ENCODE results near the gene FBXO36.
"Not testable (repeated sequence)": the region's sequence is repeated elsewhere in the genome, so short reads cannot be mapped to it uniquely, and the experiment has no call there.

FBXO36 gene

DNA sequence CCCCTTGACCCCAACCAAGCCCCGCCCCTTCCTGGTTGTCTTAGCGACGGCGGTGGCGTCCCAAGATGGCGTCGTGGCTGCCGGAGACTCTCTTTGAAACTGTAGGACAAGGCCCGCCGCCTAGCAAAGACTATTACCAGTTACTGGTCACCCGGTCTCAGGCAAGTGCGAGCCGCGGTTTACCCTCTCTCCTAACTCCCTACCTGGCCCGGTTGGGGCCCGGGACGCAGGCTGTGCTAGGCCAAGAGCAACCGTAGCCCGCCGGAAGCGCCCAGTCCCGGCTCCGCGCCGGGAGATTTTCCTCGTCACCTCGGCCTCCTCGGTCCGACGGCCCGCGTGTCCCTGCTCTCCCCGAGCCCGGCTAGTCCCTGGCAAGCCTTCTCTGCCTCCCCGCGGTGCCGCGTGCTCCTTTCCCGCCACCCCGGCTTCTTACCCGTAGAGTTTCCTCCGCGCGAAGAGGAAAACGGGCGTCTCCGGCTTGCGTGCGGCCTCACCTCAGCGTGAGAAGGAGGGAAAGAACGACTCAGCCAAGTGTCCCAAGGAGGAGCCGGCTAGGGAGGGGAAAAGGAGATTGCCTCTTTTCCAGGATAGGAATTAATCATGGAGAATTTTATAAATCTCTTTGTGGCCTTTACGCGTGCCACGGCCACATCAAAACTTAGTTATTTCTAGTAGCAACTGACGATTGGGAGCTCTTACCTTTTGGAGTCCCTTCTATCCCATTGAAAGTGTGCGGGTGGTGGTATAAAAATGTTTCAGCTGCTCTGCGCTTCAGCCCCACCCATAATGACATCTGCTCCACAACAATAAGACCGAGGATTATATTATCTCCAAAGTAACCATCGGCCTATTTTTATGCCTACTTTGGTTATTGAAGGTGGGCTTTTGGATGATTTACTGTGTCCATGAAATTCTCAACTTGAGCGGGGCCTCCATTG, at the start of gene FBXO36:
Gene FBXO36 (plus strand): TSS at position 55 of the 938 bp plus-strand sequence. CDS start 11 bp downstream, at position 66.
- peak; percentile 90 for DNase-seq

- DNase-seq, result no peak
These were observed 49.2 kb upstream of the FBXO36 start for GRCh38 chr2:229873123-229873581.

DNA sequence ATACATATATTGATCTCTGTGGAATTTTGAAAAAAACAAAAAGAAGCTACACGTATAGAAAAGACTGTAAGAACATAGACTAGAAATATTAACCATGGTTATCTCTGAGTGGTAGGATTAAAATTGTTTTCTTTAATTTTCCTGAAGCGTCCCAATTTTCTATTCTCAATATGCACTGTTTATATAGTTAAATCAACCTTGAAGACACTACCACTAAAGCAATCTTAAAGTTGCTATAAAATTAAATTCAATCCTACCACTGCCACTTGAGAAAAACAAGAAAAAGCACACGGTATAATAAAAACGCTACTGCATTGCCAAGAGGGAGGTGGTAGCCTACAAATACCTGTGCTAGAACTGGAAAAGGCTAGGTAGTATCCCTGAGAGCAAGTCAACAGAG, 47.7 kb upstream of the FBXO36 start:
- no peak for DNase-seq

- no peak for DNase-seq
These were observed 46.8 kb upstream of the FBXO36 start for GRCh38 chr2:229875549-229875948.

GRCh38 chr2:229879191-229879950, 42.9 kb upstream of the FBXO36 start:
- DNase-seq, result no peak

DNA sequence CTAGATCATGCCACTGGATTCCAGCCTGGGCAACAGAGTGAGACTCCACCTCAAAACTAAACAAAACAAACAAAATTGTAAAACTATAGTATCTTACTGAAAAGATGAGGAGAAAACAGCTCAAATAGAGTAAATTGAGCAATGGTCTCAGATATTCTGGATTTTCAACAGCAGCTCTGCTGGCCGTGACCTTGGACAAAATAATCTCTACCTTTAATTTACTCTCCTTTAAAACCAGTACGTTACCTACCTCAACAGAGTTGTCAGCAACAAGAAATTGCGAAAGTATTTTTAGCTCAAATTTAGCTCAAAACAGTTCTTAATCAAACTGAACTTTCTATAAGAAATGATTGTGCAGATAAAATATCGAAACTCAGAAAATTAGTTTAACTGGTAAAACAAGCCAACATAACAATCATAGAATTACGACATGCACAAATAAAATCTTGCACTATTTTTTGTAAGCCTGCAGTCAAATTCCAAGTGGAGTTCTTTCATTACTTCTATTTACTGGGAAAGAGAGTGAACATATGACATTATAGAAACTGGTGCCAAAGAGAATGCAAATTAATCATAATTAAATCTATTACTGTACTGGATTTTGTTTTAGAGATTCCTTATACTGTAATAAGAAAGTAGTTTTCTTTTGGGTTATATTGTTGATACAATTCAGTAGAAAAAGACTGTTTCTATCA, 41.3 kb upstream of the FBXO36 start:
- no peak for DNase-seq

- DNase-seq, result no peak
These were observed 39.7 kb upstream of the FBXO36 start for GRCh38 chr2:229882583-229882982.

GRCh38 chr2:229884775-229885699, 37.3 kb upstream of the FBXO36 start:
- DNase-seq, result no peak

DNA sequence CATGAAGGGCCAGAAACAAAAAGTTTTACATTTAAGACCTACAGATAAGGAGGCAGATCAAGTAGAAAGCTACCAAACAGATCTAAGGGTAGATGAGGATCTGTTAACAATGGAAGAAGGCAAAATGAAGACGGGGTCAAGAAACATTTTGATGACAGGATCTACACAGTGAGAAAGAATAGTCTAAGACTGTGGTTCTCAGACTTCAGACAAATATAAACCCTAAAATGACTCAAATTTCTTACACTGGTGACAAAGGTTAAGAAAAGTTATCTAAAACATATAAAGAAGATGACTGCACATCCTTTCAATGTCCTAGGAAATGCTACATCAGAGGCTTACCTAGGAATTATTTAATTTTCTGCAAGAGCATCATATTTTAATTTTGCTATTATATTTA, 34.9 kb upstream of the FBXO36 start:
- no peak for DNase-seq

DNA sequence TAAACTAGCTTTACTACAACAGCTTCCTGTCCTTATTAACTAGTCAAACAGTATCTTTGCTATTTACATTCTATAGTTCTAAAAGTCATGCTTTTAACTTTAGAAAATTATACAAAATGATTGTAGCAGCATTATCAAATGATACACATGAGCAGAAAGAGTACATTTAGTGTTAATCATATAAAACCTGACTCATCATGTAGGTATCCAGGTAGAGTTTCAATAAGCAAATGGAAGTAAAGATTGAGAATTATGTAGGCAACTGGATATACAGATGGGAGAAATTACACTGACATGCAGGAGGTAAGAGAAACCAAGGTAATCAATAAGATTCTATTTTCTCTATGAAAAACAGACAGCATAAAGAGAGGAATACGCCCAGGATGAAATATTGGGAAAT, 34.3 kb upstream of the FBXO36 start:
- DNase-seq, result no peak

- DNase-seq, result no peak
These were observed 33.3 kb upstream of the FBXO36 start for GRCh38 chr2:229889023-229889422.

DNA sequence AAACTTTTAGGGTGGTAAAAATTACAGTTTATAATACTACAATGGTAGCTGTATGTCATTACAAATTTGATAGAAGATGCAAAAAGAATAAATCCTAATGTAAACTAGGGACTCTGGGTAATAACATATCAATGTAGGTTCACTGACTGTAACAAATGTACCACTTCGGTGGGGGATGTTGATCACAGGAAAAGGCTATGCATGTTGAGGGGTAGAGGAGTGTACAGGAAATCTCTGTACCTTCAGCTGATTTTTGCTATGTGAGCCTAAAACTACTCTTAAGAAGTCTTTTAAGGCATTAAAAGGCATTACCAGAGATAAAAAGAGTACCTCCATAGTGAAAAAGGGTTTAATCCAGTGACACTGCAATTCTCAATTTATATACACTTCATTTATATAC, 25.4 kb upstream of the FBXO36 start:
- no peak for DNase-seq

GRCh38 chr2:229899604-229900003, 22.7 kb upstream of the FBXO36 start:
- no peak for DNase-seq

- DNase-seq, result no peak
These were observed 22.3 kb upstream of the FBXO36 start for GRCh38 chr2:229900012-229900411.

- DNase-seq, result not testable (repeated sequence)
These were observed 21.8 kb upstream of the FBXO36 start for GRCh38 chr2:229900514-229900913.

GRCh38 chr2:229901819-229902218, 20.5 kb upstream of the FBXO36 start:
- DNase-seq, result no peak

DNA sequence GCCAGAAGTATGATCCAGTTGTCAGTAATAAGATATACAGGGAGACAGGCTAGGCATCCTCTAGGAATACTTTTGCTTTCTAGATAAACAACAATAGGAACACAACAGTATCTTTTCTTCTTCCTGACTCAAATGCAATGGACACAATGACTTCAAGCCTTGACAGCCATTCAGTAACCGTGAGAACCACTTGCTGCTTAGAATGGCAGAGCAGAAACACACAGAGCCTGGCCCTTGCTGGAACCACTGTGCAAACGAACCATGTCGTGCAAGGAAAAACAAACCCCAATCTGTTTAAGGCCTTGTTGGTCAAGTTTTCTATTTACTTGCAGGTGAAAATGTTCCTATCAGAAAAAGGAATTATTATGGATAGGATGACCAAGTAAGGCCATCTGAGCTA, 19.3 kb upstream of the FBXO36 start:
- DNase-seq, result no peak

GRCh38 chr2:229905601-229906000, 16.7 kb upstream of the FBXO36 start:
- no peak for DNase-seq

GRCh38 chr2:229909090-229909489, 13.2 kb upstream of the FBXO36 start:
- no peak for DNase-seq

GRCh38 chr2:229910147-229910831, 12.0 kb upstream of the FBXO36 start:
- DNase-seq, result no peak

- no peak for DNase-seq
These were observed 11.4 kb upstream of the FBXO36 start for GRCh38 chr2:229910832-229911412.

All from activated CD8-positive, alpha-beta memory T cell treated with anti-CD3 and anti-CD28 coated beads, Interleukin-2, amount 50 U/mL, for 4 hours (primary cell).